HFF-Myc (cell line): Measurements from ENCODE around the gene PYGB.

Experiments used
- DNase-seq: peaks from one replicate; pipeline ENCODE4 v3.0.0-alpha.2; 2011; ENCODE audit warnings: low read depth; ENCODE audit errors: extremely low read depth
- H3K4me3 ChIP-seq: replicated peaks from 2 replicates; pipeline ENCODE4 v1.5.1; 2011; ENCODE audit warnings: low read depth, mild to moderate bottlenecking, control low read depth, low read length
- CTCF ChIP-seq: IDR thresholded peaks from 2 replicates; pipeline ENCODE4 v1.5.1; 2012; ENCODE audit warnings: mild to moderate bottlenecking, low read depth, low read length, control low read depth; ENCODE audit errors: missing control alignments

The PYGB gene

GRCh38 chr20:25254571-25254970 is 6.7 kb downstream of the PYGB start:
- DNase-seq = no peak
- no peak for TF ChIP-seq CTCF
- H3K4me3 ChIP-seq = no peak overlapping the region

- DNase-seq = no peak
- no peak overlapping the region for H3K4me3 ChIP-seq
- no peak for TF ChIP-seq CTCF
Measured at GRCh38 chr20:25254986-25255680, 7.2 kb downstream of the PYGB start.

- no peak for TF ChIP-seq CTCF
- no peak overlapping the region for H3K4me3 ChIP-seq
- DNase-seq = no peak
Measured at GRCh38 chr20:25256226-25256859, 8.5 kb downstream of the PYGB start.

GRCh38 chr20:25257130-25257529 is 9.2 kb downstream of the PYGB start:
- no peak for TF ChIP-seq CTCF
- no peak overlapping the region for H3K4me3 ChIP-seq
- no peak for DNase-seq

GRCh38 chr20:25257756-25258475 is 10.0 kb downstream of the PYGB start:
- H3K4me3 ChIP-seq = no peak overlapping the region
- DNase-seq = no peak
- TF ChIP-seq CTCF = no peak

- no peak overlapping the region for H3K4me3 ChIP-seq
- DNase-seq = no peak
- TF ChIP-seq CTCF = no peak
Measured at GRCh38 chr20:25258476-25258805, 10.6 kb downstream of the PYGB start.
